ENCODE data around the gene USP6NL. TPM values are rescaled to one million over a fixed set of nuclear protein-coding genes. Genes with fewer than 3 reads are reported as not detected.

USP6NL gene
- total and polyA plus RNA-seq, 9 of the 15 experiments (the other 6 are each of a cell fraction or from before 2014, with no cell fraction given), result 3.2 to 26.6 (median 19.8) TPM

DNA sequence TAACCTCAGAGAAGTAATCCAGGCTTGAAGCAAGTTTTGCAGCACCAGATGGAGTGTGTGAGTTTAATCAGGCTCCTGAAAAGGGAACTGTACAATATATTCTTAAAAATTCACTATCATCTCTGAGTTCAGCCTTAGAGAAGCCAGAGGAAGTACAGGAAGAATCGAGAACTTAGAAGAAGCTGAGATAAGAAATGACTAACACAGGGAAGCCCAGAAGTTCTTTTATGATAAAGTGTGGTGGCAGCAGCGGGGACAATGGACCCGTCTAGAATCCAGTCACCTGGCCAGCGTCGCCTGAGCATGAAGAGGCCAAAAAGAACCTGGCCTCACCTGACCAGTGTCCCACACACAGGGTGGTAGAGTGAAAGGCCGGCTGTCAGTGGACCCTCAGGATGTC is 161.0 kb downstream of the USP6NL start (continued):
- TF ChIP-seq JUN (IDR thresholded peaks at IDR 0.05; ENCODE audit: borderline replicate concordance, low read depth, low read length), result peak; percentile 59; the same call in 1 of the 2 replicates
- no peak for TF ChIP-seq JUN (CRISPR knock-in tag; IDR thresholded peaks at IDR 0.05; ENCODE audit: borderline replicate concordance)
- peak; percentile 53 to 59; a peak in 2 of 4 replicates for TF ChIP-seq TRIM24 (IDR thresholded peaks at IDR 0.05)
- TF ChIP-seq, protein P1, sequence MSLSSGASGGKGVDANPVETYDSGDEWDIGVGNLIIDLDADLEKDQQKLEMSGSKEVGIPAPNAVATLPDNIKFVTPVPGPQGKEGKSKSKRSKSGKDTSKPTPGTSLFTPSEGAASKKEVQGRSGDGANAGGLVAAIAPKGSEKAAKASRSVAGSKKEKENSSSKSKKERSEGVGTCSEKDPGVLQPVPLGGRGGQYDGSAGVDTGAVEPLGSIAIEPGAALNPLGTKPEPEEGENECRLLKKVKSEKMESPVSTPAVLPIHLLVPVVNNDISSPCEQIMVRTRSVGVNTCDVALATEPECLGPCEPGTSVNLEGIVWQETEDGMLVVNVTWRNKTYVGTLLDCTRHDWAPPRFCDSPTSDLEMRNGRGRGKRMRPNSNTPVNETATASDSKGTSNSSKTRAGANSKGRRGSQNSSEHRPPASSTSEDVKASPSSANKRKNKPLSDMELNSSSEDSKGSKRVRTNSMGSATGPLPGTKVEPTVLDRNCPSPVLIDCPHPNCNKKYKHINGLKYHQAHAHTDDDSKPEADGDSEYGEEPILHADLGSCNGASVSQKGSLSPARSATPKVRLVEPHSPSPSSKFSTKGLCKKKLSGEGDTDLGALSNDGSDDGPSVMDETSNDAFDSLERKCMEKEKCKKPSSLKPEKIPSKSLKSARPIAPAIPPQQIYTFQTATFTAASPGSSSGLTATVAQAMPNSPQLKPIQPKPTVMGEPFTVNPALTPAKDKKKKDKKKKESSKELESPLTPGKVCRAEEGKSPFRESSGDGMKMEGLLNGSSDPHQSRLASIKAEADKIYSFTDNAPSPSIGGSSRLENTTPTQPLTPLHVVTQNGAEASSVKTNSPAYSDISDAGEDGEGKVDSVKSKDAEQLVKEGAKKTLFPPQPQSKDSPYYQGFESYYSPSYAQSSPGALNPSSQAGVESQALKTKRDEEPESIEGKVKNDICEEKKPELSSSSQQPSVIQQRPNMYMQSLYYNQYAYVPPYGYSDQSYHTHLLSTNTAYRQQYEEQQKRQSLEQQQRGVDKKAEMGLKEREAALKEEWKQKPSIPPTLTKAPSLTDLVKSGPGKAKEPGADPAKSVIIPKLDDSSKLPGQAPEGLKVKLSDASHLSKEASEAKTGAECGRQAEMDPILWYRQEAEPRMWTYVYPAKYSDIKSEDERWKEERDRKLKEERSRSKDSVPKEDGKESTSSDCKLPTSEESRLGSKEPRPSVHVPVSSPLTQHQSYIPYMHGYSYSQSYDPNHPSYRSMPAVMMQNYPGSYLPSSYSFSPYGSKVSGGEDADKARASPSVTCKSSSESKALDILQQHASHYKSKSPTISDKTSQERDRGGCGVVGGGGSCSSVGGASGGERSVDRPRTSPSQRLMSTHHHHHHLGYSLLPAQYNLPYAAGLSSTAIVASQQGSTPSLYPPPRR (CRISPR knock-in tag; IDR thresholded peaks at IDR 0.05; ENCODE audit: borderline replicate concordance), result no peak
- no peak for TF ChIP-seq EP400 (IDR thresholded peaks at IDR 0.05)
- TF ChIP-seq ZNF197 (CRISPR knock-in tag; IDR thresholded peaks at IDR 0.05; ENCODE audit: low read depth), result no peak
- no peak for TF ChIP-seq HEY1 (CRISPR knock-in tag; IDR thresholded peaks at IDR 0.05; ENCODE audit: borderline replicate concordance)
- TF ChIP-seq, protein P2, sequence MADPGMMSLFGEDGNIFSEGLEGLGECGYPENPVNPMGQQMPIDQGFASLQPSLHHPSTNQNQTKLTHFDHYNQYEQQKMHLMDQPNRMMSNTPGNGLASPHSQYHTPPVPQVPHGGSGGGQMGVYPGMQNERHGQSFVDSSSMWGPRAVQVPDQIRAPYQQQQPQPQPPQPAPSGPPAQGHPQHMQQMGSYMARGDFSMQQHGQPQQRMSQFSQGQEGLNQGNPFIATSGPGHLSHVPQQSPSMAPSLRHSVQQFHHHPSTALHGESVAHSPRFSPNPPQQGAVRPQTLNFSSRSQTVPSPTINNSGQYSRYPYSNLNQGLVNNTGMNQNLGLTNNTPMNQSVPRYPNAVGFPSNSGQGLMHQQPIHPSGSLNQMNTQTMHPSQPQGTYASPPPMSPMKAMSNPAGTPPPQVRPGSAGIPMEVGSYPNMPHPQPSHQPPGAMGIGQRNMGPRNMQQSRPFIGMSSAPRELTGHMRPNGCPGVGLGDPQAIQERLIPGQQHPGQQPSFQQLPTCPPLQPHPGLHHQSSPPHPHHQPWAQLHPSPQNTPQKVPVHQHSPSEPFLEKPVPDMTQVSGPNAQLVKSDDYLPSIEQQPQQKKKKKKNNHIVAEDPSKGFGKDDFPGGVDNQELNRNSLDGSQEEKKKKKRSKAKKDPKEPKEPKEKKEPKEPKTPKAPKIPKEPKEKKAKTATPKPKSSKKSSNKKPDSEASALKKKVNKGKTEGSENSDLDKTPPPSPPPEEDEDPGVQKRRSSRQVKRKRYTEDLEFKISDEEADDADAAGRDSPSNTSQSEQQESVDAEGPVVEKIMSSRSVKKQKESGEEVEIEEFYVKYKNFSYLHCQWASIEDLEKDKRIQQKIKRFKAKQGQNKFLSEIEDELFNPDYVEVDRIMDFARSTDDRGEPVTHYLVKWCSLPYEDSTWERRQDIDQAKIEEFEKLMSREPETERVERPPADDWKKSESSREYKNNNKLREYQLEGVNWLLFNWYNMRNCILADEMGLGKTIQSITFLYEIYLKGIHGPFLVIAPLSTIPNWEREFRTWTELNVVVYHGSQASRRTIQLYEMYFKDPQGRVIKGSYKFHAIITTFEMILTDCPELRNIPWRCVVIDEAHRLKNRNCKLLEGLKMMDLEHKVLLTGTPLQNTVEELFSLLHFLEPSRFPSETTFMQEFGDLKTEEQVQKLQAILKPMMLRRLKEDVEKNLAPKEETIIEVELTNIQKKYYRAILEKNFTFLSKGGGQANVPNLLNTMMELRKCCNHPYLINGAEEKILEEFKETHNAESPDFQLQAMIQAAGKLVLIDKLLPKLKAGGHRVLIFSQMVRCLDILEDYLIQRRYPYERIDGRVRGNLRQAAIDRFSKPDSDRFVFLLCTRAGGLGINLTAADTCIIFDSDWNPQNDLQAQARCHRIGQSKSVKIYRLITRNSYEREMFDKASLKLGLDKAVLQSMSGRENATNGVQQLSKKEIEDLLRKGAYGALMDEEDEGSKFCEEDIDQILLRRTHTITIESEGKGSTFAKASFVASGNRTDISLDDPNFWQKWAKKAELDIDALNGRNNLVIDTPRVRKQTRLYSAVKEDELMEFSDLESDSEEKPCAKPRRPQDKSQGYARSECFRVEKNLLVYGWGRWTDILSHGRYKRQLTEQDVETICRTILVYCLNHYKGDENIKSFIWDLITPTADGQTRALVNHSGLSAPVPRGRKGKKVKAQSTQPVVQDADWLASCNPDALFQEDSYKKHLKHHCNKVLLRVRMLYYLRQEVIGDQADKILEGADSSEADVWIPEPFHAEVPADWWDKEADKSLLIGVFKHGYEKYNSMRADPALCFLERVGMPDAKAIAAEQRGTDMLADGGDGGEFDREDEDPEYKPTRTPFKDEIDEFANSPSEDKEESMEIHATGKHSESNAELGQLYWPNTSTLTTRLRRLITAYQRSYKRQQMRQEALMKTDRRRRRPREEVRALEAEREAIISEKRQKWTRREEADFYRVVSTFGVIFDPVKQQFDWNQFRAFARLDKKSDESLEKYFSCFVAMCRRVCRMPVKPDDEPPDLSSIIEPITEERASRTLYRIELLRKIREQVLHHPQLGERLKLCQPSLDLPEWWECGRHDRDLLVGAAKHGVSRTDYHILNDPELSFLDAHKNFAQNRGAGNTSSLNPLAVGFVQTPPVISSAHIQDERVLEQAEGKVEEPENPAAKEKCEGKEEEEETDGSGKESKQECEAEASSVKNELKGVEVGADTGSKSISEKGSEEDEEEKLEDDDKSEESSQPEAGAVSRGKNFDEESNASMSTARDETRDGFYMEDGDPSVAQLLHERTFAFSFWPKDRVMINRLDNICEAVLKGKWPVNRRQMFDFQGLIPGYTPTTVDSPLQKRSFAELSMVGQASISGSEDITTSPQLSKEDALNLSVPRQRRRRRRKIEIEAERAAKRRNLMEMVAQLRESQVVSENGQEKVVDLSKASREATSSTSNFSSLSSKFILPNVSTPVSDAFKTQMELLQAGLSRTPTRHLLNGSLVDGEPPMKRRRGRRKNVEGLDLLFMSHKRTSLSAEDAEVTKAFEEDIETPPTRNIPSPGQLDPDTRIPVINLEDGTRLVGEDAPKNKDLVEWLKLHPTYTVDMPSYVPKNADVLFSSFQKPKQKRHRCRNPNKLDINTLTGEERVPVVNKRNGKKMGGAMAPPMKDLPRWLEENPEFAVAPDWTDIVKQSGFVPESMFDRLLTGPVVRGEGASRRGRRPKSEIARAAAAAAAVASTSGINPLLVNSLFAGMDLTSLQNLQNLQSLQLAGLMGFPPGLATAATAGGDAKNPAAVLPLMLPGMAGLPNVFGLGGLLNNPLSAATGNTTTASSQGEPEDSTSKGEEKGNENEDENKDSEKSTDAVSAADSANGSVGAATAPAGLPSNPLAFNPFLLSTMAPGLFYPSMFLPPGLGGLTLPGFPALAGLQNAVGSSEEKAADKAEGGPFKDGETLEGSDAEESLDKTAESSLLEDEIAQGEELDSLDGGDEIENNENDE (IDR thresholded peaks at IDR 0.05; ENCODE audit: low read depth, low read length), result no peak
- TF ChIP-seq ZNF263 (CRISPR knock-in tag; IDR thresholded peaks at IDR 0.05; ENCODE audit: borderline replicate concordance), result no peak
- TF ChIP-seq ZNF586 (CRISPR knock-in tag; conservative IDR thresholded peaks at IDR 0.05), result no peak
- no peak for TF ChIP-seq CEBPB (tag; IDR thresholded peaks at IDR 0.05)
- TF ChIP-seq DDX20 (tag; IDR thresholded peaks at IDR 0.05; ENCODE audit: low read depth), result no peak
